ENCODE results near the gene AUP1. TPM values are rescaled to one million over a fixed set of nuclear protein-coding genes. Genes with fewer than 3 reads are reported as not detected.
A peak's percentile ranks its signal among the peaks of the same experiment; 100 is the strongest.
"Not testable (repeated sequence)": the region's sequence is repeated elsewhere in the genome, so short reads cannot be mapped to it uniquely, and the experiment has no call there.

The AUP1 gene
- total RNA-seq, 8 experiments from 2014 or later, result 43.1 to 121 (median 74.7) TPM

GRCh38 chr2:74488643-74489481, 40.6 kb downstream of the AUP1 start:
- no peak overlapping the region for H3K27ac ChIP-seq
- no peak for ATAC-seq (replicated peaks in 6 of 8)
- no peak overlapping the region for H3K4me3 ChIP-seq
- 81 to 100% (median 90%) methylated on average over 1 to 8 of the region's 9 CpGs; no CpG with 5 or more reads in 5 of the 10 experiments for WGBS, 10 experiments
- H3K4me1 ChIP-seq (replicated peaks in 1 of 2), result no peaks in the 10 kb centered on the region
- in situ Hi-C loops (cut with MboI; ENCODE audit: low pct_unique_long_range_greater_than_20kb in 2 of 9, low sequenced_read_pairs in 9 of 9, unreplicated experiment in 9 of 9), result loop anchor here in 3 of 9 experiments (25.0 kb wide), 1 partner anchor 98 kb away; no protein-coding TSS in a partner anchor

GRCh38 chr2:74486141-74486540, 43.4 kb downstream of the AUP1 start:
- ATAC-seq (replicated peaks in 6 of 8), result no peak
- peaks cover 5% of the 10 kb centered on the region in 2 donors for H3K4me1 ChIP-seq (replicated peaks in 1 of 2)
- no peak overlapping the region for H3K27ac ChIP-seq
- 94 to 100% (median 100%) methylated on average over 1 to 2 of the region's 2 CpGs; no CpG with 5 or more reads in 6 of the 10 experiments for WGBS, 10 experiments
- in situ Hi-C loops (cut with MboI; ENCODE audit: low pct_unique_long_range_greater_than_20kb in 2 of 9, low sequenced_read_pairs in 9 of 9, unreplicated experiment in 9 of 9), result loop anchor here in 3 of 9 experiments (25.0 kb wide), 1 partner anchor 101 kb away; no protein-coding TSS in a partner anchor
- no peak overlapping the region for H3K4me3 ChIP-seq

GRCh38 chr2:74483675-74484164, 45.8 kb downstream of the AUP1 start:
- peak overlapping the region; percentile 79 to 97 (median 90) for H3K4me3 ChIP-seq
- ATAC-seq (replicated peaks in 6 of 8); H3K27ac ChIP-seq: not testable (repeated sequence)
- in situ Hi-C loops (cut with MboI; ENCODE audit: low pct_unique_long_range_greater_than_20kb in 2 of 9, low sequenced_read_pairs in 9 of 9, unreplicated experiment in 9 of 9), result loop anchor here in 3 of 9 experiments (25.0 kb wide), 1 partner anchor 104 kb away; no protein-coding TSS in a partner anchor
- peaks cover 8 to 16% of the 10 kb centered on the region in 2 donors for H3K4me1 ChIP-seq (replicated peaks in 1 of 2)
- WGBS, 10 experiments, result 40 to 100% (median 81%) methylated on average over 1 to 17 of the region's 19 CpGs; no CpG with 5 or more reads in 3 of the 10 experiments

GRCh38 chr2:74482801-74483674, 46.5 kb downstream of the AUP1 start, which contains the start of the genes CCDC142 and TTC31:
CCDC142 (minus strand) TSS chr2:74482998; CDS start chr2:74482837, 161 bp downstream.
TTC31 (plus strand) TSS chr2:74483081; CDS start chr2:74483096, 15 bp downstream.
- H3K4me1 ChIP-seq (replicated peaks in 1 of 2), result peaks cover 8 to 16% of the 10 kb centered on the region in 2 donors
- H3K27ac ChIP-seq, result peak within 1 kb of the TSS; percentile 91 to 93
- peak within 1 kb of the TSS; percentile 79 to 97 (median 90) for H3K4me3 ChIP-seq
- 0 to 60% (median 1%) methylated on average over 1 to 31 of the region's 50 CpGs; no CpG with 5 or more reads in 3 of the 10 experiments for WGBS, 10 experiments
- in situ Hi-C loops (cut with MboI; ENCODE audit: low pct_unique_long_range_greater_than_20kb in 2 of 9, low sequenced_read_pairs in 9 of 9, unreplicated experiment in 9 of 9), result loop anchor here in 3 of 9 experiments (25.0 kb wide), 1 partner anchor 104 kb away; no protein-coding TSS in a partner anchor
- ATAC-seq (replicated peaks in 6 of 8), result peak; percentile 92 to 94 (median 92)

- Histone ChIP-seq H3K4me1 (replicated peaks in 1 of 2) (peaks cover 8 to 16% of the 10 kb centered on the region in 2 donors), H3K4me3 (peak overlapping the region; percentile 79 to 97 (median 90)), H3K27ac (peak overlapping the region; percentile 91 to 93)
- WGBS, 10 experiments, result 0 to 3% (median 2%) methylated on average over 5 to 31 of the region's 80 CpGs; no CpG with 5 or more reads in 5 of the 10 experiments
- in situ Hi-C loops (cut with MboI; ENCODE audit: low pct_unique_long_range_greater_than_20kb in 2 of 9, low sequenced_read_pairs in 9 of 9, unreplicated experiment in 9 of 9), result loop anchor here in 3 of 9 experiments (25.0 kb wide), 1 partner anchor 105 kb away; no protein-coding TSS in a partner anchor
- peak; percentile 42 to 69 (median 50) for ATAC-seq (replicated peaks in 6 of 8)
Measured at GRCh38 chr2:74481961-74482800, 47.3 kb downstream of the AUP1 start.

- no peak for ATAC-seq (replicated peaks in 6 of 8)
- 20 to 80% (median 49%) methylated on average over 1 of the region's 3 CpGs; no CpG with 5 or more reads in 6 of the 10 experiments for WGBS, 10 experiments
- Histone ChIP-seq H3K4me1 (replicated peaks in 1 of 2) (peaks cover 8 to 16% of the 10 kb centered on the region in 2 donors), H3K27ac (no peak overlapping the region), H3K4me3 (peak overlapping the region; percentile 79 to 97 (median 90))
- in situ Hi-C loops (cut with MboI; ENCODE audit: low pct_unique_long_range_greater_than_20kb in 2 of 9, low sequenced_read_pairs in 9 of 9, unreplicated experiment in 9 of 9), result loop anchor here in 3 of 9 experiments (25.0 kb wide), 1 partner anchor 106 kb away; no protein-coding TSS in a partner anchor
Measured at GRCh38 chr2:74481431-74481830, 48.1 kb downstream of the AUP1 start.

Other genes starting within 250 kb of the AUP1 start
- gene SLC4A5, start 186.3 kb downstream of the AUP1 start, total RNA-seq, result 1 to 10 TPM in 7 of 8 experiments, under 1 TPM in 1; 0.25 to 5.9 (median 2.8) TPM
- 100 to 1,000 TPM in 7 of 8 experiments, 10 to 100 TPM in 1; 92.7 to 205 (median 134) TPM for gene DCTN1, start 149.4 kb downstream of the AUP1 start, total RNA-seq
- gene C2orf81, start 108.1 kb downstream of the AUP1 start, total RNA-seq, result 1 to 10 TPM; 1.6 to 5.8 (median 2.7) TPM
- gene WDR54, start 108.0 kb downstream of the AUP1 start, total RNA-seq, result 10 to 100 TPM; 15.1 to 63.7 (median 49.5) TPM
- gene RTKN, start 87.8 kb downstream of the AUP1 start, total RNA-seq, result 10 to 100 TPM in 4 of 8 experiments, 1 to 10 TPM in 4; 1.4 to 33.2 (median 9.7) TPM
- gene INO80B, start 74.6 kb downstream of the AUP1 start, total RNA-seq, result 10 to 100 TPM; 17.6 to 51.4 (median 22.9) TPM
- gene WBP1, start 71.3 kb downstream of the AUP1 start, total RNA-seq, result 100 to 1,000 TPM in 4 of 8 experiments, 10 to 100 TPM in 4; 55.2 to 117 (median 99.8) TPM
- 10 to 100 TPM; 30.8 to 47.6 (median 37.9) TPM for gene MOGS, start 64.3 kb downstream of the AUP1 start, total RNA-seq
- 10 to 100 TPM; 51.1 to 83.5 (median 68.3) TPM for gene MRPL53, start 57.0 kb downstream of the AUP1 start, total RNA-seq
- 10 to 100 TPM in 6 of 8 experiments, 1 to 10 TPM in 2; 8.0 to 32.3 (median 12.8) TPM for gene CCDC142, start 46.7 kb downstream of the AUP1 start, total RNA-seq
- 10 to 100 TPM in 5 of 8 experiments, 1 to 10 TPM in 3; 4.0 to 23.5 (median 10.2) TPM for gene TTC31, start 46.6 kb downstream of the AUP1 start, total RNA-seq
- 1 to 10 TPM in 6 of 8 experiments, under 1 TPM in 2; 0.36 to 7.7 (median 1.4) TPM for gene LBX2, start 30.1 kb downstream of the AUP1 start, total RNA-seq
- 10 to 100 TPM; 14.9 to 28.2 (median 18.4) TPM for gene PCGF1, start 22.0 kb downstream of the AUP1 start, total RNA-seq
- 1 to 10 TPM in 2 of 8 experiments, under 1 TPM in 5, not detected in 1; 0.05 to 1.5 (median 0.73) TPM for gene TLX2, start 15.3 kb downstream of the AUP1 start, total RNA-seq
- 1 to 10 TPM in 1 of 8 experiments, under 1 TPM in 6, not detected in 1; 0.11 to 1.0 (median 0.31) TPM for gene DQX1, start 3.5 kb downstream of the AUP1 start, total RNA-seq
- gene HTRA2, start 227 bp upstream of the AUP1 start, total RNA-seq, result 10 to 100 TPM; 30.9 to 49.4 (median 39.3) TPM
- gene LOXL3, start 24.2 kb upstream of the AUP1 start, total RNA-seq, result 10 to 100 TPM in 2 of 8 experiments, 1 to 10 TPM in 4, under 1 TPM in 2; 0.54 to 29.3 (median 9.1) TPM
- gene DOK1, start 25.0 kb upstream of the AUP1 start, total RNA-seq, result 10 to 100 TPM in 1 of 8 experiments, 1 to 10 TPM in 7; 1.6 to 23.0 (median 6.3) TPM
- gene M1AP, start 118.6 kb upstream of the AUP1 start, total RNA-seq, result under 1 TPM in 5 of 8 experiments, not detected in 3; 0.08 to 0.50 (median 0.22) TPM
- gene SEMA4F, start 124.5 kb upstream of the AUP1 start, total RNA-seq, result 10 to 100 TPM in 4 of 8 experiments, 1 to 10 TPM in 1, under 1 TPM in 3; 0.31 to 21.4 (median 10.4) TPM